ENCODE data around the gene ZNF287. TPM values are rescaled to one million over a fixed set of nuclear protein-coding genes. Genes with fewer than 3 reads are reported as not detected.

The ZNF287 gene
- total and polyA plus RNA-seq, 3 donors from 2014 or later: 3.7 to 12.1 (median 8.5) TPM

Other genes starting within 250 kb of the ZNF287 start
- 100 to 1,000 TPM in 1 of 2 donors, 10 to 100 TPM in 1; 73.5 to 119 TPM for gene CENPV, start 215.7 kb downstream of the ZNF287 start, total RNA-seq
- gene CENPV, start 215.7 kb downstream of the ZNF287 start, polyA plus RNA-seq (ENCODE audit: insufficient read depth, low read depth, low replicate concordance): 82.3 TPM
- 1,000 to 10,000 TPM; 1,859 to 1,996 TPM for gene UBB, start 188.1 kb downstream of the ZNF287 start, total RNA-seq
- 3,514 TPM for gene UBB, start 188.1 kb downstream of the ZNF287 start, polyA plus RNA-seq (ENCODE audit: insufficient read depth, low read depth, low replicate concordance)
- gene TRPV2, start 153.6 kb downstream of the ZNF287 start, total RNA-seq: 1 to 10 TPM; 7.1 to 7.7 TPM
- 7.6 TPM for gene TRPV2, start 153.6 kb downstream of the ZNF287 start, polyA plus RNA-seq (ENCODE audit: insufficient read depth, low read depth, low replicate concordance)
- 10 to 100 TPM; 44.5 to 47.9 TPM for gene LRRC75A, start 77.0 kb downstream of the ZNF287 start, total RNA-seq
- 39.1 TPM for gene LRRC75A, start 77.0 kb downstream of the ZNF287 start, polyA plus RNA-seq (ENCODE audit: insufficient read depth, low read depth, low replicate concordance)
- 10 to 100 TPM; 17.3 to 17.8 TPM for gene ZNF624, start 84.6 kb upstream of the ZNF287 start, total RNA-seq
- 5.6 TPM for gene ZNF624, start 84.6 kb upstream of the ZNF287 start, polyA plus RNA-seq (ENCODE audit: insufficient read depth, low read depth, low replicate concordance)
- 100 to 1,000 TPM in 1 of 2 donors, 10 to 100 TPM in 1; 97.8 to 144 TPM for gene CCDC144A, start 121.0 kb upstream of the ZNF287 start, total RNA-seq
- 8.9 TPM for gene CCDC144A, start 121.0 kb upstream of the ZNF287 start, polyA plus RNA-seq (ENCODE audit: insufficient read depth, low read depth, low replicate concordance)